ENCODE measurements around the gene TXNL4A.

TXNL4A gene

GRCh38 chr18:80033181-80034067 is 45.1 kb upstream of the TXNL4A start:
- no peak for TF ChIP-seq NFIC (IDR thresholded peaks at IDR 0.05)
- TF ChIP-seq, protein P1, sequence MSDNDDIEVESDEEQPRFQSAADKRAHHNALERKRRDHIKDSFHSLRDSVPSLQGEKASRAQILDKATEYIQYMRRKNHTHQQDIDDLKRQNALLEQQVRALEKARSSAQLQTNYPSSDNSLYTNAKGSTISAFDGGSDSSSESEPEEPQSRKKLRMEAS (IDR thresholded peaks at IDR 0.05) = peak; percentile 97
- TF ChIP-seq EGR1 (IDR thresholded peaks at IDR 0.05) = peak; percentile 70
- no peak for TF ChIP-seq EP300 (IDR thresholded peaks at IDR 0.05; ENCODE audit: borderline replicate concordance)
- peak; percentile 18; the same call in 1 of the 2 replicates for TF ChIP-seq TAF1 (IDR thresholded peaks at IDR 0.05; ENCODE audit: low read depth)
- peak; percentile 42; the same call in 1 of the 2 replicates for TF ChIP-seq ZBTB7A (IDR thresholded peaks at IDR 0.05; ENCODE audit: low read depth)
- no peak for TF ChIP-seq TCF12 (IDR thresholded peaks at IDR 0.05; ENCODE audit: low read depth)
- no peak for TF ChIP-seq RAD21 (IDR thresholded peaks at IDR 0.05; ENCODE audit: low read depth)
- peak; percentile 29; the same call in 1 of the 2 replicates for TF ChIP-seq TEAD4 (IDR thresholded peaks at IDR 0.05)
- TF ChIP-seq USF1 (IDR thresholded peaks at IDR 0.05) = peak; percentile 30; the same call in 1 of the 2 replicates

DNA sequence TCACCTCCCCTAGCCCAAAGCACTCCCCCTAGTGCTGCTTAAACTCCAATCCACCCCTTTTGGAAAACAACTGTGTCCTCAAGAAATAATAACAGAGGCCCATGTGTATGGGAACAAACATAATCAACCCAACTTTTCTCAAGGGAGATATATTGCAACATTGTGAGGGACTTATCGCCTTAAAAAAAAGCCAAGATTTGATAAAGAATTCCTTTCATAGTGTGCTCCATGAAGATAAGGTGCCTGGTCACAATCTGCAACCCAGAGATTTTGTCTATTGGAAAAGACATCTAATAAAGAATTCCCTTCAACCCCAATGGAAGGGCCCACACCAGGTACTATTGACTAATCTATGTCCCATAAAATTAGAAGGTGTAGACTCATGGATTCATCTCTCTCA is 41.3 kb upstream of the TXNL4A start:
- TF ChIP-seq CREB1 (IDR thresholded peaks at IDR 0.05; ENCODE audit: low read depth) (no peak), YY1 (IDR thresholded peaks at IDR 0.05; ENCODE audit: low read depth) (no peak), FOXM1 (IDR thresholded peaks at IDR 0.05; ENCODE audit: borderline replicate concordance, low read depth) (no peak), ZBTB7A (IDR thresholded peaks at IDR 0.05; ENCODE audit: low read depth) (no peak), NFIC (IDR thresholded peaks at IDR 0.05) (no peak), TAF1 (IDR thresholded peaks at IDR 0.05; ENCODE audit: low read depth) (no peak), TEAD4 (IDR thresholded peaks at IDR 0.05) (no peak), CEBPB (IDR thresholded peaks at IDR 0.05) (no peak), EGR1 (IDR thresholded peaks at IDR 0.05) (no peak), EP300 (IDR thresholded peaks at IDR 0.05; ENCODE audit: borderline replicate concordance) (no peak), TCF12 (IDR thresholded peaks at IDR 0.05; ENCODE audit: low read depth) (no peak), RAD21 (IDR thresholded peaks at IDR 0.05; ENCODE audit: low read depth) (no peak), USF1 (IDR thresholded peaks at IDR 0.05) (no peak)
- TF ChIP-seq, protein P2, sequence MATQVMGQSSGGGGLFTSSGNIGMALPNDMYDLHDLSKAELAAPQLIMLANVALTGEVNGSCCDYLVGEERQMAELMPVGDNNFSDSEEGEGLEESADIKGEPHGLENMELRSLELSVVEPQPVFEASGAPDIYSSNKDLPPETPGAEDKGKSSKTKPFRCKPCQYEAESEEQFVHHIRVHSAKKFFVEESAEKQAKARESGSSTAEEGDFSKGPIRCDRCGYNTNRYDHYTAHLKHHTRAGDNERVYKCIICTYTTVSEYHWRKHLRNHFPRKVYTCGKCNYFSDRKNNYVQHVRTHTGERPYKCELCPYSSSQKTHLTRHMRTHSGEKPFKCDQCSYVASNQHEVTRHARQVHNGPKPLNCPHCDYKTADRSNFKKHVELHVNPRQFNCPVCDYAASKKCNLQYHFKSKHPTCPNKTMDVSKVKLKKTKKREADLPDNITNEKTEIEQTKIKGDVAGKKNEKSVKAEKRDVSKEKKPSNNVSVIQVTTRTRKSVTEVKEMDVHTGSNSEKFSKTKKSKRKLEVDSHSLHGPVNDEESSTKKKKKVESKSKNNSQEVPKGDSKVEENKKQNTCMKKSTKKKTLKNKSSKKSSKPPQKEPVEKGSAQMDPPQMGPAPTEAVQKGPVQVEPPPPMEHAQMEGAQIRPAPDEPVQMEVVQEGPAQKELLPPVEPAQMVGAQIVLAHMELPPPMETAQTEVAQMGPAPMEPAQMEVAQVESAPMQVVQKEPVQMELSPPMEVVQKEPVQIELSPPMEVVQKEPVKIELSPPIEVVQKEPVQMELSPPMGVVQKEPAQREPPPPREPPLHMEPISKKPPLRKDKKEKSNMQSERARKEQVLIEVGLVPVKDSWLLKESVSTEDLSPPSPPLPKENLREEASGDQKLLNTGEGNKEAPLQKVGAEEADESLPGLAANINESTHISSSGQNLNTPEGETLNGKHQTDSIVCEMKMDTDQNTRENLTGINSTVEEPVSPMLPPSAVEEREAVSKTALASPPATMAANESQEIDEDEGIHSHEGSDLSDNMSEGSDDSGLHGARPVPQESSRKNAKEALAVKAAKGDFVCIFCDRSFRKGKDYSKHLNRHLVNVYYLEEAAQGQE (IDR thresholded peaks at IDR 0.05; ENCODE audit: low read depth) = no peak
- TF ChIP-seq, protein P1 (IDR thresholded peaks at IDR 0.05) = no peak

DNA sequence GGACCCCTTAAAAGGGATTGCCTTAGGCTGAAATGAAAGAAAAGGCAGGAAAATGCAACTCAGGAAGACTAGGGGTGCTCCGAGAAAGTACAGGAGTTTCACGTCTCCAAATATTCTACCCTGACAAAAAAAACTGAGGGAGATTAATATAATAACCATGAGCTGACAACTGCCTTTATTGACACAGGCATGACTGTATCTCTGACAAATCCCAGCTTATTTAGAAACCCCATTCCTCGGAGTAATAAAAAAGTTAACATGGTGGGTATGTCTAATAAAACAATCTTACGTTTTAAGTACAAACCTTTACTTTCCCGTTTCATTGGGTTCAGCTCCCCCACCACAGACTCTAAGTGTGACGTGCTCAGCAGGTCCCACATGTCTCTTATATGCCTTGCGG is 38.0 kb upstream of the TXNL4A start:
- TF ChIP-seq TEAD4 (IDR thresholded peaks at IDR 0.05) = no peak
- TF ChIP-seq CEBPB (IDR thresholded peaks at IDR 0.05) = no peak
- TF ChIP-seq FOXM1 (IDR thresholded peaks at IDR 0.05; ENCODE audit: borderline replicate concordance, low read depth) = no peak
- no peak for TF ChIP-seq EGR1 (IDR thresholded peaks at IDR 0.05)
- no peak for TF ChIP-seq NFIC (IDR thresholded peaks at IDR 0.05)
- no peak for TF ChIP-seq TCF12 (IDR thresholded peaks at IDR 0.05; ENCODE audit: low read depth)
- TF ChIP-seq, protein P2 (IDR thresholded peaks at IDR 0.05; ENCODE audit: low read depth) = no peak
- no peak for TF ChIP-seq ZBTB7A (IDR thresholded peaks at IDR 0.05; ENCODE audit: low read depth)
- TF ChIP-seq USF1 (IDR thresholded peaks at IDR 0.05) = no peak
- TF ChIP-seq, protein P1 (IDR thresholded peaks at IDR 0.05) = no peak
- no peak for TF ChIP-seq TAF1 (IDR thresholded peaks at IDR 0.05; ENCODE audit: low read depth)
- no peak for TF ChIP-seq RAD21 (IDR thresholded peaks at IDR 0.05; ENCODE audit: low read depth)
- no peak for TF ChIP-seq EP300 (IDR thresholded peaks at IDR 0.05; ENCODE audit: borderline replicate concordance)

DNA sequence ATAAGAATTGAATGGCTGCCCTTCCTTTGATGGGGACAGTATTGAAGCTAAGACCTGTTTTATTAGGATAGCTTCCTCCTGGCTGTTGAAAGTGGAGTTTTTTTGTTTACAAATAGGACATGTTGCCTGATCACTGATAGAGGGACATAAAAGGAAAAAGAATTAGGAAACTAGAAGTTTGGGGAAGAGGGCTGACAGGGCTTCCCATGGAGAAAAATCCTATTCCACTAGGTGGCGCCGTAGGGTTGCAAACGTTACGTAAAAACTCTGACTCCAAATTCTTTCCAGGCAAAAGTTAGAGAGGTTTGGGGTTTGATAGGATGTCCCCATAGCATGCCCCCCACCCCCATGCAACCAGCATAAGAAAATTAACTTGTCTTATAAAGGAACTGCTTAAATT is 34.8 kb upstream of the TXNL4A start:
- TF ChIP-seq FOXM1 (IDR thresholded peaks at IDR 0.05; ENCODE audit: borderline replicate concordance, low read depth) = no peak
- no peak for TF ChIP-seq TAF1 (IDR thresholded peaks at IDR 0.05; ENCODE audit: low read depth)
- TF ChIP-seq RAD21 (IDR thresholded peaks at IDR 0.05; ENCODE audit: low read depth) = peak; percentile 61
- TF ChIP-seq, protein P2 (IDR thresholded peaks at IDR 0.05; ENCODE audit: low read depth) = no peak
- TF ChIP-seq CREB1 (IDR thresholded peaks at IDR 0.05; ENCODE audit: low read depth) = no peak
- no peak for TF ChIP-seq NFIC (IDR thresholded peaks at IDR 0.05)
- no peak for TF ChIP-seq EGR1 (IDR thresholded peaks at IDR 0.05)
- no peak for TF ChIP-seq YY1 (IDR thresholded peaks at IDR 0.05; ENCODE audit: low read depth)

All from Ishikawa (cell line).